OCI-LY3 (cell line): ENCODE measurements around the gene SLC26A11.

Source experiments
- H2AFZ ChIP-seq: fragments of 200-600, 300-600 bp; shearing (Covaris generic); 2 replicates; pipeline ENCODE4 v1.6.0; 2014; ENCODE audit warnings: antibody characterized with exemption, low read depth, low read length
- H3K27ac ChIP-seq: fragments of 200-600, 300-600 bp; sonication (generic); 2 replicates; pipeline ENCODE4 v1.5.1; 2014; ENCODE audit warnings: mild to moderate bottlenecking, low read length, moderate library complexity, mixed read lengths
- H3K27me3 ChIP-seq: fragments of 200-600, 300-600 bp; sonication (generic); 2 replicates; pipeline ENCODE4 v1.6.1; 2014; ENCODE audit warnings: low read depth, low read length, mixed read lengths
- H3K36me3 ChIP-seq: fragments of 200-600, 300-600 bp; sonication (generic); replicated peaks from 2 replicates; pipeline ENCODE3; 2014; ENCODE audit warnings: low read depth, low read length, mixed read lengths
- H3K4me1 ChIP-seq: fragments of 300-600, 200-600 bp; sonication (generic); 2 replicates; pipeline ENCODE4 v1.6.1; 2014; ENCODE audit warnings: low read length, mixed read lengths
- H3K4me2 ChIP-seq: fragments of 200-600, 300-600 bp; sonication (generic); 2 replicates; pipeline ENCODE4 v1.6.1; 2014; ENCODE audit warnings: low read length, mixed read lengths
- H3K4me3 ChIP-seq: fragments of 300-600, 200-600 bp; sonication (generic); 2 replicates; pipeline ENCODE4 v1.5.1; 2014; ENCODE audit warnings: antibody characterized with exemption, mild to moderate bottlenecking, low read length, moderate library complexity
- H3K79me2 ChIP-seq: fragments of 300-600, 200-600 bp; shearing (Covaris generic); 2 replicates; pipeline ENCODE4 v1.6.1; 2014; ENCODE audit warnings: mild to moderate bottlenecking, low read length, mixed read lengths
- H3K9ac ChIP-seq: fragments of 300-600, 200-600 bp; shearing (Covaris generic); 2 replicates; pipeline ENCODE4 v1.6.0; 2014; ENCODE audit warnings: mild to moderate bottlenecking, low read length, moderate library complexity
- H3K9me3 ChIP-seq: fragments of 200-600, 300-600 bp; shearing (Covaris generic); 2 replicates; pipeline ENCODE4 v1.6.1; 2014; ENCODE audit warnings: low read length, mixed read lengths; ENCODE audit not compliant: insufficient read depth
- H4K20me1 ChIP-seq: fragments of 200-600, 300-600 bp; sonication (generic); 2 replicates; pipeline ENCODE4 v1.6.1; 2016; ENCODE audit warnings: low read length, mixed read lengths; ENCODE audit not compliant: insufficient read depth
- EZH2phosphoT487 ChIP-seq: fragments of 200-600 bp; shearing (Covaris generic); IDR thresholded peaks from 2 replicates; pipeline ENCODE4 v1.6.1; 2018; ENCODE audit warnings: antibody characterized with exemption, mixed run types, low read depth
- TF ChIP-seq, protein P1 (sequence below): fragments of 200-600, 300-600 bp; sonication (generic); IDR thresholded peaks from 2 replicates; pipeline ENCODE4 v1.5.1; 2014; ENCODE audit warnings: antibody characterized with exemption, low read length, low read depth

SLC26A11 gene

DNA sequence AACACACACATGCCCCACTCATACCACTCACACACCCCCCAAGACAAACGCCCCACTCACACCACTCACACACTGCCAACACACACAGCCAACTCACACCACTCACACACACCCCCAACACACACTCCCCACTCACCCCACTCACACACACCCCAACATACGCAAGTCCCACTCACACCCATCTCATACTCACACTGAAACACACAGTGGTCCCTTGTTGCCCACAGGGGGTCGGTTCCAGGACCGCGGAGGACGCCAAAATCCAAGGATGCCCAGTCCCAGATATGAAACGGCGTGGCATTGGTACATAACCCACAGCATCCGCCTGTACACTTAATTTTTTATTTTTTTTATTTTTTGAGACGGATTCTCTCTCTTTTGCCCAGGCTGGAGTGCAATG lies 61.3 kb downstream of the SLC26A11 start:
- Histone ChIP-seq H3K79me2 (peaks cover 90% of the 10 kb centered on the region), H3K36me3 (peaks cover 64% of the 10 kb centered on the region), H3K4me1 (no peaks in the 10 kb centered on the region), H3K4me2 (no peak overlapping the region), H2AFZ (no peak overlapping the region), H3K4me3 (no peak overlapping the region), H3K27me3 (no peaks in the 10 kb centered on the region), H3K9ac (no peak overlapping the region), H3K27ac (no peak overlapping the region), H4K20me1 (peaks cover 82% of the 10 kb centered on the region), H3K9me3 (no peaks in the 10 kb centered on the region)
- no peak for TF ChIP-seq EZH2phosphoT487
- TF ChIP-seq, protein P1, sequence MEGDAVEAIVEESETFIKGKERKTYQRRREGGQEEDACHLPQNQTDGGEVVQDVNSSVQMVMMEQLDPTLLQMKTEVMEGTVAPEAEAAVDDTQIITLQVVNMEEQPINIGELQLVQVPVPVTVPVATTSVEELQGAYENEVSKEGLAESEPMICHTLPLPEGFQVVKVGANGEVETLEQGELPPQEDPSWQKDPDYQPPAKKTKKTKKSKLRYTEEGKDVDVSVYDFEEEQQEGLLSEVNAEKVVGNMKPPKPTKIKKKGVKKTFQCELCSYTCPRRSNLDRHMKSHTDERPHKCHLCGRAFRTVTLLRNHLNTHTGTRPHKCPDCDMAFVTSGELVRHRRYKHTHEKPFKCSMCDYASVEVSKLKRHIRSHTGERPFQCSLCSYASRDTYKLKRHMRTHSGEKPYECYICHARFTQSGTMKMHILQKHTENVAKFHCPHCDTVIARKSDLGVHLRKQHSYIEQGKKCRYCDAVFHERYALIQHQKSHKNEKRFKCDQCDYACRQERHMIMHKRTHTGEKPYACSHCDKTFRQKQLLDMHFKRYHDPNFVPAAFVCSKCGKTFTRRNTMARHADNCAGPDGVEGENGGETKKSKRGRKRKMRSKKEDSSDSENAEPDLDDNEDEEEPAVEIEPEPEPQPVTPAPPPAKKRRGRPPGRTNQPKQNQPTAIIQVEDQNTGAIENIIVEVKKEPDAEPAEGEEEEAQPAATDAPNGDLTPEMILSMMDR, result no peak

DNA sequence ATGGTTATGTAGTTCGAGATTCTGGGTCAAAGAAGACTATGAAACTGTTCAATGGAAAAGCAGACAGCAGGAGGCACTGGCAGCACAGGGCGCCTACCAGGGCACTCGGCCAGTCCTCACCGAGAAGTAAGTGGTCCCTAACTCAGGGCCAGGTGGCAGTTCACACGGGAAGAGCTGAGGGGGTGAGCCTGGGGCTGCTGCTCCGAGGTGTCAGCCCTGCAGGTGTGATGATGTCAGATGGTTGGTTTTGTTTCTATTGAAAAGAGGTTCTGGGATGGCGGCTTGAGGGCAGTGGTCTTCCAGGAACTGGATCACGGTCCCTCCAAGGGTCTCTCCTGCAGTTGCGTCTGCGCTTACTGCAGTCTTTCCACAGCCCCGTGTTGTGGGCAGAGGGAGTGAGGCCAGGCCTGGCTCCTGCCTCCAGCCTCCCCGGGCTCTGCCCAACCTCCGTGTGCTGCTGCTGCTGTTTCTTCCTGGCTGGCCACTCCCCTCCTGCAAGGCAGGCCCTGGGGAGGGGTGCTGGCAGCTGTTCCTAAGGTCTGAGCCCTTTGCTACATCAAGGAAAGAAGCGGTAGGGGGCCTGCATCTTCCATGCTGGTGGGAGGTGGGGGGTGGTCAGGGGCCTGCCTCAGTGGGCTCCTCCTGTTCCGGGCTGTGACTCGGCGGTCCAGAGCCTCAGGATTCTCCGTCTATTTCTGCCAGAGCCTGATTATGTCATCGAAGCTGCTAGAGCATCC lies 63.1 kb downstream of the SLC26A11 start:
- no peak overlapping the region for H3K4me3 ChIP-seq
- no peak overlapping the region for H3K4me2 ChIP-seq
- TF ChIP-seq, protein P1, result no peak
- TF ChIP-seq EZH2phosphoT487, result no peak

DNA sequence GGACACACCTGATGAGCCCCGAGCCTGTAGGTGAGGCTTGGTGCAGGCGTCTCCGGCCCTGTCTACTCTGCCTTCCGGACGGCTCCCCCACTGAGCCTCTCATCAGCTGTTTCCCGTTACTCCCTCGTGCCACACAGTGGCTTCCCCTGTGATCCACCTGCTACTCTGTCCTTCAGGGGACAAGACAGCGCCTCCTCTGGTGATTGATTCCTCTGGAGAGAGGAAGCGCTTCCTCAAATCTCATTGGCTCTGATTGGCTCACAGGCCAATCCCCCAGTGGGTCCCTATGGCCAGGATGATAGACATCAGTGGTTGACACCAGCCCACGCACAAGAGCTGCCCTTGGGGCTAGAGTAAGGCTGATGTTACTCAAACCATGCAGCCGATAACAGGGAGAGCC lies 64.4 kb downstream of the SLC26A11 start:
- peaks cover 71% of the 10 kb centered on the region for H3K36me3 ChIP-seq
- no peaks in the 10 kb centered on the region for H3K9me3 ChIP-seq
- no peak overlapping the region for H3K4me3 ChIP-seq
- TF ChIP-seq, protein P1, result peak; percentile 7; the same call in 1 of the 2 replicates
- no peak for TF ChIP-seq EZH2phosphoT487
- no peaks in the 10 kb centered on the region for H3K4me1 ChIP-seq
- H3K9ac ChIP-seq, result no peak overlapping the region
- no peak overlapping the region for H2AFZ ChIP-seq
- H3K27me3 ChIP-seq, result no peaks in the 10 kb centered on the region
- H3K79me2 ChIP-seq, result peaks cover 64% of the 10 kb centered on the region
- no peak overlapping the region for H3K4me2 ChIP-seq
- H4K20me1 ChIP-seq, result peaks cover 79% of the 10 kb centered on the region
- H3K27ac ChIP-seq, result no peak overlapping the region

More for the DNA sequence above, 63.1 kb downstream of the SLC26A11 start:
- Histone ChIP-seq H3K9me3 (no peaks in the 10 kb centered on the region), H3K27ac (no peak overlapping the region), H2AFZ (no peak overlapping the region), H3K36me3 (peaks cover 70% of the 10 kb centered on the region), H3K9ac (no peak overlapping the region), H3K4me1 (no peaks in the 10 kb centered on the region), H3K79me2 (peaks cover 77% of the 10 kb centered on the region), H3K27me3 (no peaks in the 10 kb centered on the region), H4K20me1 (peaks cover 83% of the 10 kb centered on the region)

DNA sequence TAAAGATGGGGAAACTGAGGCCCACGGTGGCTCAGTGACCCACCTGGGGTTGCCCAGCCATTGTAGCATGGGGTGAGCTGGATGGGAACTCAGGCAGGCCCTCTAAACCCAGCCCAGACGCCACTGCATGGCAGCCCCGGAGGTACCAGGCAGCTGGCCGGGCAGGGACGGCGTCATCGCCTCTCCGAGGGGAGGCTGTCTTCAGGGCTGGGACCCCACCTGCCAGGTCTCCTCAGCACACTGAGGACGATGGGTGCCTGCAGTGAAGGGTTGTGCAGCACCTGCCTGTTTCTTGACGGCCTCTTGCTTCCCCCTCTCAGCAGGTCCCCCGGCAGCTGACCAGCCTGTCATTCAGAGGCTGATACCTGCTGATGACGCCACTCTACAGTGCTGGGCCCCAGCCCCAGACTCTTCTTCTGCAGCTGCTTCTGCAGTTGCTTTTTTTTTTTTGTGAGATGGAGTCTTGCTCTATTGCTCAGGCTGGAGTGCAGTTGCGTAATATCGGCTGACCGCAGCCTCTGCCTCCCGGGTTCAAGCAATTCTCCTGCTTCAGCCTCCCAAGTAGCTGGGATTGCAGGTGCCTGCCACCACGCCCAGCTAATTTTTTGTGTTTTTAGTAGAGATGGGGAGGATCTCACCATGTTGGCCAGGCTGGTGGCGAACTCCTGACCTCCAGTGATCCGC lies 65.2 kb downstream of the SLC26A11 start:
- H4K20me1 ChIP-seq, result peaks cover 78% of the 10 kb centered on the region
- H3K27ac ChIP-seq, result no peak overlapping the region
- no peaks in the 10 kb centered on the region for H3K27me3 ChIP-seq
- no peak overlapping the region for H3K9ac ChIP-seq
- no peak for TF ChIP-seq EZH2phosphoT487
- TF ChIP-seq, protein P1, result no peak
- H3K4me2 ChIP-seq, result no peak overlapping the region
- no peak overlapping the region for H2AFZ ChIP-seq
- peaks cover 56% of the 10 kb centered on the region for H3K79me2 ChIP-seq
- H3K4me1 ChIP-seq, result no peaks in the 10 kb centered on the region
- H3K9me3 ChIP-seq, result no peaks in the 10 kb centered on the region
- no peak overlapping the region for H3K4me3 ChIP-seq
- H3K36me3 ChIP-seq, result peaks cover 72% of the 10 kb centered on the region
